Posterior cingulate gyrus (tissue), 11 donors: ENCODE data around the gene THEMIS.
"Not testable (repeated sequence)": the region's sequence is repeated elsewhere in the genome, so short reads cannot be mapped to it uniquely, and the experiment has no call there.

Experiments used
- DNase-seq, 10 donors: peaks; one replicate each; pipeline versions ENCODE4 v3.0.0 to v3.0.0-alpha.2; 2020 to 2021; ENCODE audit warnings: mixed read lengths in 3 of 10
- intact Hi-C: fragments of 100-400 bp; cut with DNase I; formaldehyde crosslinking; loops from one replicate; pipeline ENCODE4 v1.15.1; 2023

The THEMIS gene

DNA sequence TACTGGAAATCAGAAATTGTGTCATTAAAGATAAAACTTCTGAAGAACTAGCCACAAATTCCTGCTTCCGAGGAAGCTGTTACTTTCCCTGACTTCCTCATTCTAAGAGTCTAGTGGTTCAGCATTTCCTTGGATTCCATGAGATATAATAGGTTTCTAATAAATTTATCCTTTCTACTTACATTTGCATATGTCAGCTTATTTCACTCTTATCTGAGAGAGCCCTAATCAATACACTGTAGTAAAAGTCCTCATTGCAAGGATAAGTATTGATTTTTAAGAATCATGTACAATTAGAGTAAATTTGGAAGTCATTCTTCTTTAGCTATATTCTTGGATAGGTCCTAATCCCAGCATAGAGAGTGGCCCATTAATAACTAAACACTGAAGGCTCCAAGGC, 16.9 kb upstream of the THEMIS start:
- intact Hi-C loops = no loop called here
- no peak for DNase-seq

DNA sequence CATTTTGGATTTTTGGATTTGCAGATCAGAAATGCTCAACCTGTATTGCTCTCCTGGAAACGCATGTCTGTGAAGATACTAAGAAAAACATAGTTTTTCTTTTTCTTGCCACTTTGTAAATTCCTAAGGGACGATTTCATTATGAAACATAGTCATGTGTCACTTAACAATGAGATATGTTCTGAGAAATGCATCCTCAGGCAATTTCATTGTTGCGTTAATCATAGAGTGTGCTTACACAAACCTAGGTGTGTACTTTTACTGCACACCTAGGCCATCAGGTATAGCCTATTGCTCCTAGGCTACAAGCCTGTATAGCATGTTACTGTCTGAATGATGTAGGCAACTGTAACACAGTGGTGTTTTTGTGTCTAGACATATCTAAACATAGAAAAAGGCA, 13.4 kb upstream of the THEMIS start:
- DNase-seq = no peak
- intact Hi-C loops = no loop called here

DNA sequence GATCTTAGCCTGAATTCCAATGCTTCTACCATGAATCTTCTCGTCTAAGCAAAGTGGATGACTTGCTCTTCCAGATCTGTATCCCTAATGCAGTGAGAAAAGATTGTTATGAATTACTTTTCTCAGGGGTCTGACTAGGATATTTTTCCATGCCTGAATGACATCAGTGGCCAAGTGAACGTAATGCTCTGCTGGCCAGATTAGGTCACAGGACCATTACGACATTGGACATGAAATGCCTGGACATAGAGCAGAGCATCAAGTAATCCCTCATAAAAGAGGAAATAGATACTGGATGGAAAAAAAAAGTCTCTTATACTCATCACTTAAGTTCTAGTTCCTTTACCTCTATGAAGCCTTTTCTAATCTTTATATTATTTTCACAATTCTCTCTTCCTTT, 12.1 kb upstream of the THEMIS start:
- intact Hi-C loops = no loop called here

DNA sequence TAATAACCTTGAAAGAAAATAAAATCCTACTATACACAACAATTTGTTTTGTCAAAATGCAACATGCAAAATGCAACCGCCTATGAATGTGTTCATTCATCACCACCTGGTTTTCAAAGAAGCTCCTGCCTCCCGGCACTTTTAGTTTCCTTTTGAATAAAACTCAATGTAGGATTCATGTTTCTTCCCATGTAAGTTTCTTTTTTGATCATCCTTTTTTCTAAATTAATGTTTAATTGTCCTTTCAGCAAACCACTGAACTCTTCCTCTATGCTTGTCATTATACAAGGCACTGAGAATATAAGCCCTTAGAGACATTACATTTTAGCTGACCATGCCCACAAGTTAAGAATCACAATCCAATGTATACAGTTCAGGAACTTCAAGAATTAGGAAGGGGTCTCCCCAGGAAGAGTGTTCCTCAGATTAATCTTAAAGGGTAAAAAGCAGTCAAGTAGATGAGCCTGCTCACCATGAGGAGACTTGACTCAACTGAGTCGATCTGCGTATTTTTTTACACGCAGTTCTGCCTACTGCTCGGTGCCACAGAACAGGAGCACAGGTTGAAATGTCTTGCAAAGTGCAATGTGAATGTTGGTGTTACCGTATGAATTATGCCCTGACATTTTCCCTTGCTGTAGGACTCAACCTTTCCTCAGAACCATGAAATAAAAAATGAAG, 7.2 kb upstream of the THEMIS start:
- no peak for DNase-seq
- intact Hi-C loops = no loop called here

More for the DNA sequence above, 12.1 kb upstream of the THEMIS start:
- DNase-seq = no peak

DNA sequence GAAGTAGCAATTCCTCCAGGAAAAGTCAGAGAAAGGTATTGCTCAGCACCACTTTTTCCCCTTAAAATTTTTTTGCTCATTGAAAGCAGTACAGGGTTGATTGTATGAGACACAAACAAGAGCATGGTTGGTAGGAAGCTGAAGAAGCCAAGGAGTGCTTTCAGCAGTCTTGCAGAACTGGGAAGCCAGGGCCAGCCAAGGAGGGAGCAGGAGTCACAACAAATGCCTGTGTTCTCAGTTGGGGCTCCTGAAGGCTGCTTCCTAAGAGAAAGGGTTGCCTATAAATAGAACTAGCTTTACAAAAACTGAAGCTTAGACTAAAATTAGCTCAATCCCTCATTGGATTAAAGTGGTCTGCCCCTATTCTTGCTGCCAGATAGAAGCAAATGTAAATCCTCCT, 3.3 kb upstream of the THEMIS start:
- intact Hi-C loops = no loop called here
- no peak for DNase-seq

DNA sequence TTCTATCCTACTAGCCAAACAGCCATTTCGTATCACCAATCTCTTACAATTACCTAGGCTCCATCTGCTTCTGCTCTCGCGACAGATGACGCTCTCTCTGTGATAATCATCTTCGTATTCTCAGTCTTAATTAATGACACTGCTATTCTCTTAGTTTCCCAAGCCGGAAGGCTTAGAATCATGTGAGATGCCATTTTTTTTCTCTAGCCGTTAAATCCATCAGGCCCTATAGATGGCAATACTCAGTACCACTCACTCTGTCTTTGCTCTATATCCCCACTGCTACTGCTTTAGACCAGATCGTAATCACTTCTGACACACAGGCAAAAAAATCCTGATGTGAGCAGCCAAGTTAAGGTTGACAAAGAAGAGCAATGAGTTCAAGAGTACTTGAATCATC, 2.1 kb upstream of the THEMIS start:
- intact Hi-C loops = no loop called here

DNA sequence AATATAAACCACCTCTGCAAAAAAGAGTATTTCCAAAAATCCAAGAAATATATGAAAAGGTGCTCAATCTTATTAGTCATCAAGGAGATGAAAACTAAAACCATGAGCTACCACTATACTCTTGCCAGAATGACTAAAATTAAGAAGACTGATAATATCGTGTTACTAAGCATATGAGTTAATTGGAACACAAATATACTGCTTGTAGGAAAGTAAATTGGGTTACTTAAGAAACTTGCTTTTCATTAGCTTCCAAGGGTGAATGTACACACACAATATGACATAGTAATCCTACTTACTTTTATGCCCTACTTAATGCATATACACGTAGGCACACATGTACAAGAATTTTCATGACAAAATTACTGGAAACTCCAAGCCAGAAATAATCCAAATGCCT, 3.4 kb downstream of the THEMIS start:
- intact Hi-C loops = no loop called here
- no peak for DNase-seq

More for the DNA sequence above, 2.1 kb upstream of the THEMIS start:
- DNase-seq = no peak

DNA sequence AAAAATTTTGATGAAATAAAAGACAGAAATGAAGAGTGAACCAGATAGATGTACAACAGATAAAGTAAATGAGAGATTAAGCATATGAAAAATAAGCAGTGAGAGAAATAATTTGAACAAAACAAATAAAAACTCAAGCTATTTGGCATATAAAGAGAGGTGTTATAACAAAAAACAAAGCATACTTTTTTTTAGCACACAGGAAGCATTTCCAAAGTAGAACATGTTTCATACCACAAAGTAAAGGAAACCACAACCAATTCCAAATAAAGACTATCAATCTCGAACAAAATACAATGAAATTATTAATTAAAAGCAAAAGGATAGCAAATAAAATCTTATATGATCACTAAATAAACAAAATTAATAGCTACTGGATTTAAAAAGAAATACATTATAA, 6.8 kb downstream of the THEMIS start:
- DNase-seq = no peak
- intact Hi-C loops = no loop called here

DNA sequence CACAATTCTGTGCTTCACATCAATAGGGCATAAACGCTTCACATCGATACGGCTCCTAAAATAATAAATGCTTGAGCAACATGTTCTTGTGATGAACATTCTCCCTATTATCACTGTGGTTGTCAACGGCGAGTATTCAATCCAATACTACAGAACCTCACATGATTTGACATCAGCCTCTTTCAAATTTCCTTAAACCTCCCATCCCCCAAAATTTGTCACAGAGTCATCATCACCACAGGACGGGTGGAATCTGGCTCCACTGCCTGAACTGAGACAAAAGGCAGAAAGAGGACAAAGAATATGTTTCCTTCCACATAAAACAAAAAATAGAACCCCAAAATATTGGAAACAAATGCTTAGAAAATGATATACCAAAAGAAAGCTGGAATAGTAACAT, 7.3 kb downstream of the THEMIS start:
- DNase-seq = no peak
- intact Hi-C loops = no loop called here

DNA sequence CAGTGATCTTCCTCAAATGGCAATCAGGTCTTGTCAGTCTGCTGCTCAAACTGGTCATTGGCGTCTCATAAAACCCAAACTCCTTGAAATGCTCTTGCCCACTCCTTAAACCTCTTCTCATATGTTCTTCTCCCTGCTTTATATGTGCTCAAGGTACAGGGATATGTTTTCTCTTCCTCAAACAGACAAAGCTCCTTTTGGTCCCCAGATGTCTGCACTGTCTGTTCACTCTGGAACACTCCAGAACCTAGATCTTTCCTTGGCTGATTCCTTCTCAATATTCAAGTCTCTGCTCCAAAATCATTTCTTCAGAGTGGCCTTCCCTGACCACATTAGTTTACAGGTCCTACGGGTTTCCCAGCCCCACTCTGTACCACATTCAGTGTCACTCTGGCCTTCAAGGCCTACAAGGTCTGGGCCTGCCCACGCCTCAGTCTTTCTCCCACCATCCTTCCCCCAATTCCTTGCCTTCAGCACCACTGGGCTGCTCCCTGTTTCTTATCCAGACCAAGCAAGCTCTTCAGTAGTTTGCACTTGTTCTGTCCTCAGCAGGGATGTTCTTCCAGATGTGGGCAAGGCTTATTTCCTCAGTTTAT, 9.0 kb downstream of the THEMIS start:
- intact Hi-C loops = no loop called here
- no peak for DNase-seq

DNA sequence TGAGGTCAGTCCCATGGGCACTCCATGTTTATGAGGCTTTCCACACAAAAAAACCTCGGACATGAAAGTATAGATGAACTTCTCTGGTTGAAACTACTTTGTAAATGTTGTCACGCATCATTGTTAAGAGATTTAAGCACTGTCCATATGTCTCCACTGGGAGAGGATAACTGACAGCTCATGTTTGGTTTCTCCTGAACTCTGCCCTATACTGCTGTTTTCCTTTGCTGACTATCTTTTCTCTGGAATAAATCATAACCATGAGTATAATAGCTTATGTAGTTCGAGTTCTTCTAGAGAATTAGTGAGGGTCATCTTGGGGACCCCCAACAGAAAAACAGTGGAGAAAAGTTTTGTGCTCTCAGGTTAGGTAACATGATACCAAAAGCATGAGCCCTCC, 14.3 kb downstream of the THEMIS start:
- intact Hi-C loops = no loop called here
- no peak for DNase-seq

DNA sequence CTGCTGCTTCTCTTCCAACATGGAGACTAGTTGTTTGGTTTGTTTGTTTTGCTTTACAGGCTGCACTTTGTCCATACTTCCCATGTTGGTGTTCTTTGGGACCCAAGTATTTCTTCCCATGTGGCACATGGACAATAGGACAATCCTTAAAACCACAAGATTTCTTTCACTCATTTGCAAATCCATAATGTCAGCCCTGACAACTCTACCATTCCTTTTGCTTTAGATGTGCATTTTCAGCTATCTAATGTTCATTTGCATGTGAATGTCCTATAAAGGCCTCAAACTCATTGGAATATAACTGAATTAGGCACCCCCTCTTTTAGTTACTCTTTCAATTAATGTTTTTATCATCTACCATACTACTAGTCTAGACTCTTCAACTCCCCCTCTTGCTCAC, 16.7 kb downstream of the THEMIS start:
- no peak for DNase-seq
- intact Hi-C loops = no loop called here

DNA sequence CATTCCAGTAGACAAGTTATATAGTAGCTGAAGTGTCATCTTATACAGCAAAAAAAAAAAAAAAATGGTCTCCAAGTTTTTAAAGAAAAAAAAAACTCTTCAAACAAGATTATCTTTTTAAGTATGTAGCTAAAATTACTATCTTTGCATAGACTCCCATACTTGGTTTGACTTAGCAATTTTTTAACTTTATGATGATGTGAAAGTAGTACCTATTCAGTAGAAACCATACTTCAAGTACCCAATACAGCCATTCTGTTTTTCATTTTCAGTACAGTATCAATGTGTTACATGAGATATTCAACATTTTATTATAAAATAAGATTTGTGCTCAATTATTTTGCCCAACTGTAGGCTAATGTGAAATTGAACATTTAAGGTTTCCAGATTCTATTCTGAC, 18.9 kb downstream of the THEMIS start:
- intact Hi-C loops, DNase-seq: not testable (repeated sequence)

DNA sequence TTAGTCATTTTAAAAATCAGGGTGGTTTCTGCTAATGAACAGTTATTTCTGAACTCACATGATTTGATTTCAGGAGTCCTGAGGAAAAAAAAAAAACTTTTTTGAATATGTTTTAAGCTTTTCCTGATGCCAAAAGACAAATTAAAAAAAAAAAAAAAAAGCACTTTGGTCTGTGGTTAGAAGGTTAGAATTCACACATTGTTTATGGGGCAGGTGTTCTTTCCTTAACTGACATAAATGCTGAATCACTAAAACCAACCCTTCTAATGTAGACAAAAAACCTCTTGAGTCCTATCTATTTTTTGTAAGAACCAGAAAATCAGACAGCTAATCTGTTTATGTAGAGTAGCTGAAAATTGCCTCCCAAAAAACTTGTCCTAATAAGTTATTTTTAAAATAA, 20.4 kb downstream of the THEMIS start:
- no peak for DNase-seq
- intact Hi-C loops = no loop called here

DNA sequence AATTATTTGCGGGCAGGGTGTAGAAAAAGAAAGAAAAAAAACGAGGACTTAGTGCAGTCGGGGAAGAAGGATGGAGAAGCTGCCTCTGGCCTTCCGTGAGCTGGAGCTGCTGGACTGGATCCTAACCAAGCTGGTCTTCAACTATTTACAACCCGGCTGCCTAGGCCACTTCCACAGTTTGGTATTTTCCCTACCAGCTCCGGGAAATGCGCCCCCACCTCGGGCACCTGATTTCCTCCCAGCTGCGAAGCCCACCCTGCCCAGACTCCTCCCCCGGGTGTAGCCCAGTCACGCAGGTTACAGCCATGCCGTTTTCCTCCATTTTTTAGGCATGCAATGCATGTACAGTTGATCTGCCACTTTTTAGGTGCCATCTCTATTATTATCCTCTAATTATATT, 21.2 kb downstream of the THEMIS start:
- peak in 6 of 10 donors; percentile 4 to 71 (median 49) for DNase-seq
- intact Hi-C loops = no loop called here

DNA sequence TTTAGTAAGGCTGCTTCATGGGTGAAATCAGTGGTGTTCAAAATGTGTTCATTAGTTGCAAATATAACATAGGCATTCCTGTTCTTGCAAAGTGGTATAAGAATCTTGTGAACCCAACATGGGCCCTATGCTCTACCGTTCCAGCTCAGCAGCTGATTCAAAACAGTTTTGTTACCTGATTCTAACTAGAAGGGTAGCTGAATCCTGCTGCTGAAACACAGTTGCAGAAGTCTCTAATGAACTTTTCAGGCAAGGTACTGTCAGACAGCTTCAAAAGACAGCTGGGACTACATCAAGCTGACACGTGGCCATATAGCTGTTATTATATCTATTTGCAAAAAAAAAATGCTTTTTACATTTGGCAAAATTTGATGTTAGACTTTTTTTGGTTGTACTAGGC, 22.7 kb downstream of the THEMIS start:
- DNase-seq = no peak
- intact Hi-C loops = no loop called here

DNA sequence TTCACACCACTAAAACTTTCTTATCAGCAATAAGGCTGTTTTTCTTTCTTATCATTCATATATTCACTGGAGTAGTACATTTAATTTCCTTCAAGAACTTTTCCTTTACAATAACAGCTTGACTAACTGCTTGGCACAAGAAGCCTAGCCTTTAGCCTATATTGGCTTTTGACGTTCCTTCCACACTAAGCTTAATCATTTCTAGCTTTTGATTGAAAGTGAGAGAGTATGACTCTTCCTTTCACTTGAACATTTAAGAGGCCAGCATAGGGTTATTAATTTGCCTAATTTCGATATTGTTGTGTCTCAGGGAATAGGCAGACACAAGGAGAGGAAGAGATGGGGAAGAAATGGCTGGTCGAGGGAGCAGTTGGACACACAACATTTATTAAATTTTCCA, 23.6 kb downstream of the THEMIS start:
- DNase-seq = no peak
- intact Hi-C loops = no loop called here

DNA sequence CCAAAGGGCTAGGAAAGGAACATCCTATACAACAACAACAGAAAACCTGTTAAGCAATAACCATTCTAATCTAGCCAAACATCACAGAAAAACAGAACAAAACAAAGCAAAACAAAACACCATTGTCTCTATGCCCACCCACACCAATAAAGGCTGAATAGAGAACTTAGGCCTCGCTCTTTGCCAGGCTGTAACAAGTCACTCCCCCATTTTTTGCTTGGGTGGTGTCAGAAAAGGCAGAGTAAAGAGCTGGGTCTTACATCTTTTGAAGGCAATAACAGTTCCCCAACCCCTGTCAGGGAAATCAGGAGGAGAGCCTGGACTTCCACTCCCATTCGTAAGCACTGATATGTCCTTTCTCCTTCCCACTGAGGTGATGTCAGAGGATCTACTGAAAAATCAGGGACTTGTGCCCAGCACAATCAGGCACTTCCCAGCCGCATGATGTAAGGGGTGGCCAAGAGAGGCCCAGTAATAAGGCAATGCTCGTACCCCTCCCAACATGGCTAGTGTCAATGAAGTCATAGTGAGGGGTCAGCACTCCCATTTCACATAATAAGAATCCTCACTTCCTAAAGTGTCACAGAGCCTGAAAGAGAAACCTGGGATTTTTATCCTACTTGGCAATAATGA, 31.0 kb downstream of the THEMIS start:
- peak in 7 of 10 donors; percentile 8 to 86 (median 23) for DNase-seq
- intact Hi-C loops = no loop called here

DNA sequence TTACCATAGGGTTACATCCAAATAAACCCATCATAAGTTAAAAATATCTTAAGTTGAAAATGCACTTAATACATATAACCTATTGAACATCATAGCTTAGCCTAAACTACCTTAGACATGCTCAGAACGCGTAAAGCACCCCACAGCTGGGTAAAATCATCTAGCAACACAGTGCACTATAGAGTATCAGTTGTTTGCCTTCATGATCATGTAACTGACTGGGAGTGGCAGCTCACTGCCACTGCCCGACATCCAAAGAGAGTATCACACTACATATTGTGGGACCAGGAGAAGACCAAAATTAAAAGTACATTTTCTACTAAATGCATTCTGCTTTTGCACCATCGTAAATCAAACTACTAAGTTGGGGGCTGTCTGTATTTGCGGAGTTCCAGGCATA, 31.7 kb downstream of the THEMIS start:
- peak in 1 of 10 donors; percentile 12 for DNase-seq
- intact Hi-C loops = no loop called here

DNA sequence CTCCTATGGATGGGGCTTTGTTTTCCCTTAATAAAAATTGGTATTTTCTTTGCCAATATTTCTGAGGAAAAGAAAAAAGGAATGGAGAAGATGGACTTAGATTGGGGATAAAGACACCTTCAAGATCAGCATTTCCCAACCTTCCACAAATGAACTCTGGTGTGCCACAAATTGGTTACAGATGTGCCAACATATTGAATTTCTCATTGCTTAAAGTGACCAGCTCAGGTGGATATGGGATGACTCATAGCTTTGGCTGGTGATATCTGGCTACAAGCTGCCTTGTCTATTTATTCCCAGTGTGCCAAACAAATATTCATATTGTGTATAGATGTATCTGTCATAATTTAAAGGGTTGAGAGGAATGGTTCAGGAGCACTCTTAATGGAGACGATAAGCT, 32.5 kb downstream of the THEMIS start:
- intact Hi-C loops = no loop called here
- DNase-seq = no peak

DNA sequence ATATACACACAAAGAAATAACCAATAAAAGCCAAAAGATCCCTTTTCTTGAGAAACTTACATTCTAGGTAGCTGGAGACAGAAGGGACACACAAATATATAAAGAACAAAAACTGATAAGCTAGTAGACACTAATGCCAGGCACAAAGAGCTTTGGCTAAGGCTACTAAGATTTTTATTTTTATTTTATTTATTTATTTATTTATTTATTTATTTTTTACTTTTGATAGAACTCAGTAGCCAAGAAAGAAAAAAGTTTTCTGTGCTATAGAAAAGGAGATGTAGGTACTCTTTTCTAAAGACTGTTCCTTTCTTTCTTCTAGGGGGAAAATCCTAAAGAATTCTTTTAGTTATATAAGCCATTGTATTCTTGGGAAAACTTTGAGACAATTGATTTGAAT, 34.1 kb downstream of the THEMIS start:
- DNase-seq = no peak
- intact Hi-C loops = no loop called here

DNA sequence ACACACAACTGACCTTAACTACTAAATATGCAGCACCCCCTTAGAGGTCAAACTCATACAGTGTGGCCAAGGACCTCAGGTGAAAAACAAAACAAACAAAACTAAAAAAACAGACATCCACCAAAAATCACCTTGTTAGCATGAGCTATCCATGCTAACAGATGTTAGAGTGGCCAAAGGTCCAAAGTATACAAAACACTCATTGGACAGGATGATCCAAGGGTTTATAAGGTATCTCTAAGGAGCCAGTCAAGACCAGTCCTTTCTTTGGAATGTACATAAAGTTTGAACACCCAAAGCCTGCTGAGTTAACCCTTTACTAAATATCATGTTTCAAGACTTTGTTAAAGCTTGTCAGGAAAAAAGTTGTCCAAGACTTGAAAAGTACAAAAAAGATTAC, 35.8 kb downstream of the THEMIS start:
- intact Hi-C loops = no loop called here
- no peak for DNase-seq
